PC-9 (cell line): ENCODE measurements around the gene PITHD1.

Experiments used
- CTCF ChIP-seq: fragments of 200-600 bp; sonication (generic); conservative IDR thresholded peaks from 2 replicates; pipeline ENCODE4 v1.6.1; 2017; ENCODE audit warnings: mixed run types, antibody characterized with exemption, mild to moderate bottlenecking, moderate library complexity
- EZH2 ChIP-seq: fragments of 200-600 bp; sonication (generic); IDR thresholded peaks from 2 replicates; pipeline ENCODE4 v1.8.0; 2017; ENCODE audit warnings: antibody characterized with exemption, low read depth

- TF ChIP-seq EZH2 (no peak), CTCF (no peak)
These were observed 9.5 kb upstream of the PITHD1 start for GRCh38 chr1:23768733-23769132.
